ENCODE results near the gene WDR27. TPM values are rescaled to one million over a fixed set of nuclear protein-coding genes. Genes with fewer than 3 reads are reported as not detected.

WDR27 gene
- total and polyA plus RNA-seq, 4 donors, result 6.9 to 68.1 (median 31.4) TPM

- H3K27me3 ChIP-seq (ENCODE audit: control insufficient read depth in 3 of 3, insufficient read depth in 3 of 3, low read length in 2 of 3), result no peaks in the 10 kb centered on the region
- DNase-seq, result no peak
- no peak for TF ChIP-seq CTCF (IDR thresholded peaks at IDR 0.05; ENCODE audit: control extremely low read depth, extremely low read depth)
- no peak overlapping the region for H3K9ac ChIP-seq (ENCODE audit: insufficient read depth in 1 of 2, low read length in 2 of 2)
- H3K27ac ChIP-seq (ENCODE audit: low read depth in 1 of 2, low read length in 1 of 2), result no peak overlapping the region
- WGBS, 2 donors, result 94 to 95% methylated on average over 3 of the region's 3 CpGs
- ATAC-seq (ENCODE audit: insufficient read depth, low FRiP score), result no peak
- H3K4me3 ChIP-seq, result no peak overlapping the region
- peaks cover 0 to 8% (median 4%) of the 10 kb centered on the region in 4 donors for H3K36me3 ChIP-seq (ENCODE audit: control insufficient read depth in 4 of 4, insufficient read depth in 4 of 4, low read length in 4 of 4)
- H3K4me1 ChIP-seq (ENCODE audit: control insufficient read depth in 5 of 5, insufficient read depth in 5 of 5, low read length in 5 of 5), result no peaks in the 10 kb centered on the region
- H3K9me3 ChIP-seq (ENCODE audit: control insufficient read depth in 4 of 4, insufficient read depth in 3 of 4, low read length in 3 of 4), result peaks cover 0 to 2% (median 0%) of the 10 kb centered on the region in 4 donors
These were observed 26.8 kb downstream of the WDR27 start for GRCh38 chr6:169675011-169675410.

GRCh38 chr6:169671563-169671962, 30.3 kb downstream of the WDR27 start:
- H3K27ac ChIP-seq (ENCODE audit: low read depth in 1 of 2, low read length in 1 of 2), result no peak overlapping the region
- H3K4me1 ChIP-seq (ENCODE audit: control insufficient read depth in 5 of 5, insufficient read depth in 5 of 5, low read length in 5 of 5), result peaks cover 0 to 3% (median 0%) of the 10 kb centered on the region in 5 donors
- no peak for TF ChIP-seq CTCF (IDR thresholded peaks at IDR 0.05; ENCODE audit: control extremely low read depth, extremely low read depth)
- 97 to 99% methylated on average over 5 of the region's 5 CpGs for WGBS, 2 donors
- no peaks in the 10 kb centered on the region for H3K9me3 ChIP-seq (ENCODE audit: control insufficient read depth in 4 of 4, insufficient read depth in 3 of 4, low read length in 3 of 4)
- no peak overlapping the region for H3K9ac ChIP-seq (ENCODE audit: insufficient read depth in 1 of 2, low read length in 2 of 2)
- no peaks in the 10 kb centered on the region for H3K27me3 ChIP-seq (ENCODE audit: control insufficient read depth in 3 of 3, insufficient read depth in 3 of 3, low read length in 2 of 3)
- peaks cover 0 to 15% (median 8%) of the 10 kb centered on the region in 4 donors for H3K36me3 ChIP-seq (ENCODE audit: control insufficient read depth in 4 of 4, insufficient read depth in 4 of 4, low read length in 4 of 4)
- DNase-seq (no peak), ATAC-seq (ENCODE audit: insufficient read depth, low FRiP score) (no peak)
- H3K4me3 ChIP-seq, result no peak overlapping the region

GRCh38 chr6:169669889-169670288, 31.9 kb downstream of the WDR27 start:
- peak in 1 of 3 donors; percentile 20 for DNase-seq
- WGBS, 2 donors, result 34 to 46% methylated on average over 7 of the region's 7 CpGs
- Histone ChIP-seq H3K4me1 (ENCODE audit: control insufficient read depth in 5 of 5, insufficient read depth in 5 of 5, low read length in 5 of 5) (peaks cover 0 to 3% (median 0%) of the 10 kb centered on the region in 5 donors), H3K9ac (ENCODE audit: insufficient read depth in 1 of 2, low read length in 2 of 2) (no peak overlapping the region), H3K27me3 (ENCODE audit: control insufficient read depth in 3 of 3, insufficient read depth in 3 of 3, low read length in 2 of 3) (no peaks in the 10 kb centered on the region), H3K9me3 (ENCODE audit: control insufficient read depth in 4 of 4, insufficient read depth in 3 of 4, low read length in 3 of 4) (no peaks in the 10 kb centered on the region), H3K27ac (ENCODE audit: low read depth in 1 of 2, low read length in 1 of 2) (peak overlapping the region; percentile 33 to 42), H3K4me3 (no peak overlapping the region), H3K36me3 (ENCODE audit: control insufficient read depth in 4 of 4, insufficient read depth in 4 of 4, low read length in 4 of 4) (peaks cover 0 to 16% (median 10%) of the 10 kb centered on the region in 4 donors)
- ATAC-seq (ENCODE audit: insufficient read depth, low FRiP score), result no peak
- no peak for TF ChIP-seq CTCF (IDR thresholded peaks at IDR 0.05; ENCODE audit: control extremely low read depth, extremely low read depth)

- H3K4me1 ChIP-seq (ENCODE audit: control insufficient read depth in 5 of 5, insufficient read depth in 5 of 5, low read length in 5 of 5), result peaks cover 0 to 3% (median 0%) of the 10 kb centered on the region in 5 donors
- no peak overlapping the region for H3K9ac ChIP-seq (ENCODE audit: insufficient read depth in 1 of 2, low read length in 2 of 2)
- no peaks in the 10 kb centered on the region for H3K9me3 ChIP-seq (ENCODE audit: control insufficient read depth in 4 of 4, insufficient read depth in 3 of 4, low read length in 3 of 4)
- 74 to 93% methylated on average over 6 of the region's 6 CpGs for WGBS, 2 donors
- ATAC-seq (ENCODE audit: insufficient read depth, low FRiP score), result no peak
- H3K4me3 ChIP-seq, result no peak overlapping the region
- no peak for DNase-seq
- H3K27ac ChIP-seq (ENCODE audit: low read depth in 1 of 2, low read length in 1 of 2), result peak overlapping the region; percentile 33 to 60
- no peaks in the 10 kb centered on the region for H3K27me3 ChIP-seq (ENCODE audit: control insufficient read depth in 3 of 3, insufficient read depth in 3 of 3, low read length in 2 of 3)
- no peak for TF ChIP-seq CTCF (IDR thresholded peaks at IDR 0.05; ENCODE audit: control extremely low read depth, extremely low read depth)
- H3K36me3 ChIP-seq (ENCODE audit: control insufficient read depth in 4 of 4, insufficient read depth in 4 of 4, low read length in 4 of 4), result peaks cover 0 to 17% (median 11%) of the 10 kb centered on the region in 4 donors
These were observed 32.7 kb downstream of the WDR27 start for GRCh38 chr6:169669147-169669546.
